LNCaP clone FGC (cell line): ENCODE data around the gene FER.

Experiments used
- DNase-seq: peaks from one replicate; pipeline ENCODE4 v3.0.0-alpha.2; 2011; ENCODE audit warnings: low read depth
- H3K4me3 ChIP-seq: 2 replicates; pipeline ENCODE4 v1.5.1; 2011; ENCODE audit warnings: mild to moderate bottlenecking, low read depth, low read length, control low read depth
- CTCF ChIP-seq: IDR thresholded peaks from 2 replicates; pipeline ENCODE4 v1.5.1; 2012; ENCODE audit warnings: mild to moderate bottlenecking; ENCODE audit not compliant: control insufficient read depth, insufficient read depth; ENCODE audit errors: extremely low read depth

FER gene

GRCh38 chr5:109152565-109152964 is 404.9 kb downstream of the FER start:
- no peak for DNase-seq
- no peak for TF ChIP-seq CTCF
- no peak overlapping the region for H3K4me3 ChIP-seq

GRCh38 chr5:109155625-109156024 is 407.9 kb downstream of the FER start:
- H3K4me3 ChIP-seq = no peak overlapping the region
- TF ChIP-seq CTCF = no peak
- no peak for DNase-seq

GRCh38 chr5:109156885-109157284 is 409.2 kb downstream of the FER start:
- H3K4me3 ChIP-seq = no peak overlapping the region
- TF ChIP-seq CTCF = no peak
- DNase-seq = no peak

GRCh38 chr5:109160468-109160867 is 412.8 kb downstream of the FER start:
- TF ChIP-seq CTCF = no peak
- no peak for DNase-seq
- no peak overlapping the region for H3K4me3 ChIP-seq

- no peak for DNase-seq
Observed at GRCh38 chr5:109161914-109162683, 414.4 kb downstream of the FER start.

GRCh38 chr5:109163336-109163735 is 415.6 kb downstream of the FER start:
- no peak for TF ChIP-seq CTCF
- DNase-seq = no peak

More at GRCh38 chr5:109161914-109162683, 414.4 kb downstream of the FER start:
- H3K4me3 ChIP-seq = no peak overlapping the region
- TF ChIP-seq CTCF = no peak

GRCh38 chr5:109164001-109164400 is 416.3 kb downstream of the FER start:
- TF ChIP-seq CTCF = no peak
- H3K4me3 ChIP-seq = no peak overlapping the region
- no peak for DNase-seq

More at GRCh38 chr5:109163336-109163735, 415.6 kb downstream of the FER start:
- H3K4me3 ChIP-seq = no peak overlapping the region
